Limb (tissue), 2 donors: Measurements from ENCODE around the gene FCER2.
"Not testable (repeated sequence)": the region's sequence is repeated elsewhere in the genome, so short reads cannot be mapped to it uniquely, and the experiment has no call there.

Experiments used
- DNase-seq, 2 donors: peaks; one replicate each; pipeline ENCODE4 v3.0.0-alpha.2; 2016; ENCODE audit errors: extremely low spot score in 2 of 2

FCER2 gene

GRCh38 chr19:7648265-7649014 is 53.5 kb downstream of the FCER2 start:
- no peak for DNase-seq

GRCh38 chr19:7647156-7647555 is 54.8 kb downstream of the FCER2 start:
- DNase-seq, result no peak

GRCh38 chr19:7646426-7646700 is 55.6 kb downstream of the FCER2 start:
- no peak for DNase-seq

GRCh38 chr19:7645656-7646425 is 56.1 kb downstream of the FCER2 start:
- no peak for DNase-seq

- DNase-seq, result no peak
These were observed 56.8 kb downstream of the FCER2 start for GRCh38 chr19:7645163-7645562.

GRCh38 chr19:7644550-7644877 is 57.4 kb downstream of the FCER2 start:
- no peak for DNase-seq

GRCh38 chr19:7643629-7644549 is 58.0 kb downstream of the FCER2 start:
- not testable (repeated sequence) for DNase-seq

- no peak for DNase-seq
These were observed 58.9 kb downstream of the FCER2 start for GRCh38 chr19:7643031-7643415.

- DNase-seq, result no peak
These were observed 59.5 kb downstream of the FCER2 start for GRCh38 chr19:7642295-7643030.

GRCh38 chr19:7641290-7642276 is 60.3 kb downstream of the FCER2 start:
- DNase-seq, result no peak

GRCh38 chr19:7640803-7641202 is 61.1 kb downstream of the FCER2 start:
- no peak for DNase-seq

GRCh38 chr19:7639863-7640348 is 62.0 kb downstream of the FCER2 start:
- DNase-seq, result no peak

- no peak for DNase-seq
These were observed 63.0 kb downstream of the FCER2 start for GRCh38 chr19:7638802-7639465.
